Stimulated activated naive CD4-positive, alpha-beta T cell treated with Interleukin-2 at 50 U/mL for 16 hours (primary cell): ENCODE results near the gene CCNF.
"Not testable (repeated sequence)": the region's sequence is repeated elsewhere in the genome, so short reads cannot be mapped to it uniquely, and the experiment has no call there.

Experiments
- DNase-seq: peaks from one replicate; lab custom pipeline; 2025; lab: John Stamatoyannopoulos, UW

The CCNF gene, protein sequence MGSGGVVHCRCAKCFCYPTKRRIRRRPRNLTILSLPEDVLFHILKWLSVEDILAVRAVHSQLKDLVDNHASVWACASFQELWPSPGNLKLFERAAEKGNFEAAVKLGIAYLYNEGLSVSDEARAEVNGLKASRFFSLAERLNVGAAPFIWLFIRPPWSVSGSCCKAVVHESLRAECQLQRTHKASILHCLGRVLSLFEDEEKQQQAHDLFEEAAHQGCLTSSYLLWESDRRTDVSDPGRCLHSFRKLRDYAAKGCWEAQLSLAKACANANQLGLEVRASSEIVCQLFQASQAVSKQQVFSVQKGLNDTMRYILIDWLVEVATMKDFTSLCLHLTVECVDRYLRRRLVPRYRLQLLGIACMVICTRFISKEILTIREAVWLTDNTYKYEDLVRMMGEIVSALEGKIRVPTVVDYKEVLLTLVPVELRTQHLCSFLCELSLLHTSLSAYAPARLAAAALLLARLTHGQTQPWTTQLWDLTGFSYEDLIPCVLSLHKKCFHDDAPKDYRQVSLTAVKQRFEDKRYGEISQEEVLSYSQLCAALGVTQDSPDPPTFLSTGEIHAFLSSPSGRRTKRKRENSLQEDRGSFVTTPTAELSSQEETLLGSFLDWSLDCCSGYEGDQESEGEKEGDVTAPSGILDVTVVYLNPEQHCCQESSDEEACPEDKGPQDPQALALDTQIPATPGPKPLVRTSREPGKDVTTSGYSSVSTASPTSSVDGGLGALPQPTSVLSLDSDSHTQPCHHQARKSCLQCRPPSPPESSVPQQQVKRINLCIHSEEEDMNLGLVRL

DNA sequence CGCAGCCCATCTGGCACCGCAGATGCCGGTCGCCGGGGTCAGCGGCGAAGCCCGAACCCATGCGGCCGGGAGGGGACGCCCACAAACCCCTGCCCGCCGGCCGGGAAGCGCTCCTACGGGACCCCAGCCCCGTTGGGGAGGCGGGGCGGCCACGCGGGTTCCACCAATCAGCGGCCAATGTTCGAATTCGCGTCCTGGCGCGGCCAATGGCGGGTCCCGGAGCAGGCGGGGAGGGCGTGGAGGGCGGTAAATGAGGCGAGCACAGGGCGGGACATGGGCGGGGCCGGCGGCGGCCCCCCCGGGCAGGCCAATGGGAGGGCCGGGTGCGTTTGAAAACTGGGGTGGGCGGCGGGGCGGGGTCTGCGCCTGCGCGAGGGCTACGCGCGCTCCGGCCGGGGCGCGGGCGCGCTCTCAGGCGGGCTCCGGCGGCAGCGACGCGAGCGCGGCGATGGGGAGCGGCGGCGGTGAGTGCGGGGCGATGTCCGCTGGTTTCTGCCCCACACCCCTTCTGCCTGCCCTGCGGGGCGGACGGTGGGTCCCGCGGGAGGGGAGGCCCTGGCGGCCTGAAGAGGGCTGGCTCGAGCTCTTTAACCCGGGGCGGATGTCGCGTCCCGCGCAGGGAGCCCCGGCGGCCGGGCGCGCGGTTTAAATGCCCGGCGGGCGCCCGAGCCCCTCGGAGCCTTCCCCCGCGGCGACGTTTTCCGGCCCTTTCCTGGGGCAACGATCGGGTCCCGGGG lies at the start of gene CCNF:
Gene CCNF (plus strand): TSS at position 414 of the 737 bp plus-strand sequence. CDS start 35 bp downstream, at position 449.
- DNase-seq, result peak; percentile 97

DNA sequence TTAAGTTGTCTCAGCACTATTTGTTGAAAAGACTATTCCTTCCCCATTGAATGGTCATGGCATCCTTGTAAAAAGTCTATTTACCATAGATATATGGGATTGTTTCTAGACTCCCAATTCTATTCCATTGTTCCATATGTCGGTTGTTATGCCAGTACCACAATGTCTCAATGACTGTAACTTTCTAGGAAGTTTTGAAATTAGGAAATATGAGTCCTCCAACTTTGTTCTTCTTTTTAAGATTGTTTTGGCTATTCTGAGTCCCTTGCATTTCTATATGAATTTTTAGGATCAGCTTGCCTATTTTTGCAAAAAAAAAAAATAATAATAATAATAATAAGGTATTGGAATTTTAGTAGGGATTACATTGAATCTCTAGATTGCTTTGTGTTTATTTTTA lies 45.7 kb upstream of the CCNF start:
- no peak for DNase-seq

DNA sequence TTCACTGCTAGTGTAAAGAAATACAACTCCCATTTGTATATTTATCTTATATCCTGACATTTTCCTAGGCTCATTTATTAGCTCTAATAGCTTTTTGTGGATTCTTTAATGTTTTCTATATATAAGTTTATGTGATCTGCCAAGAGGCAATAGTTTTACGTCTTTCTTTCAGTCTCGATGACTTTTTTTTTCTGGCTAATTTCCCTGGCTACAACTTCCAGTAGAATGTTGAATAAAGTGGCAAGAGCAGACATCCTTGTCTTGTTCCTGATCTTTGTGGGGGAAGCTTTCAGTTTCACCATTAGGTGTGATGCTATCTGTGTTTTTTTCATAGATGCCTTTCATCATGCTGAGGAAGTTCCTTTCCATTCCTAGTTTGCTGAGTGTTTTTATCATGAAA lies 44.8 kb upstream of the CCNF start:
- no peak for DNase-seq

DNA sequence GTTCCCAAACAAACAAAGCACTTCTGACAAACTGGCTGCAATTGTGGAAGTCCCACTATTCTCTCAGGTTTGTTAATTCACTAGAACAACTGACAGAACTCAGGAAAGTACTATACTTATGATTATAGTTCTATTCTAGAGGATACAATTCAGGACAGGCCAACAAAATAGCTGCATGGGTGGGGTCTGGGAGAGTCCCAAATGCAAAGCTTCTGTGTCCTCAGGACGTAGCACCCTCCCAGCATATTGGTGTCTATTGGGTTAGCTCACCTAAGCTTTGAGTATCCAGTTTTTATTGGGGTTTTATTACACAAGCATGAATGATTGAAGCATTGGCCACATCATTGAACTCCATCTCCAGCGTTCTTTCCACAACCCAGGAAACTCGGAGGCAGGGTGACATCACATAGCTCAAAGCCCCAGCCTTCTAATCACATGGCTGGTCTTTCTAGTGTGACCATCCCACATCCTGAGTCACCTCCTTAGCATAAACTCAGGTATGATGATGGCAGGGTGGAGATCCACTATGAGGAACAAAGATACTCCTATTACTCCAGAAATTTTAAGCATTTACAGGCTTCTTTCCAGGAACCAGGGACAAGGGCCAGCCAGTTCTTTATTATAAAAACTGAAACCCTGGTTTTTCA lies 43.9 kb upstream of the CCNF start:
- DNase-seq, result no peak

DNA sequence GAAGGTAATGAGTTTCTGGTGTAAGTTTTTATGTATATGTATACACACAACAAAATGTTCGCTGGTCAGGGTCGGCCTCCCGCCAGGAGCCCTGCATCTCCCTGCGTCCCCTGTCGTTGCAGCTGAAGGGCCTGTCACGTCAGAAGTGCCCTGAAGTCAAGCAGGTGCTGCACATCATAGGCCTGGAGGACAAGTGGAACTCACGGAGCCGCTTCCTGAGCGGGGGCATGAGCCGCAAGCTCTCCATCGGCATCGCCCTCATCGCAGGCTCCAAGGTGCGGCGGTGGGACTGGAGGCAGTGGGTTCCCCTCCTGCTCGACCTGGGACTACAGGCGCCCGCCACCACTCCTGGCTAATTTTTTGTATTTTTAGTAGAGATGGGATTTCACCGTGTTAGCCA lies 43.3 kb upstream of the CCNF start:
- not testable (repeated sequence) for DNase-seq

DNA sequence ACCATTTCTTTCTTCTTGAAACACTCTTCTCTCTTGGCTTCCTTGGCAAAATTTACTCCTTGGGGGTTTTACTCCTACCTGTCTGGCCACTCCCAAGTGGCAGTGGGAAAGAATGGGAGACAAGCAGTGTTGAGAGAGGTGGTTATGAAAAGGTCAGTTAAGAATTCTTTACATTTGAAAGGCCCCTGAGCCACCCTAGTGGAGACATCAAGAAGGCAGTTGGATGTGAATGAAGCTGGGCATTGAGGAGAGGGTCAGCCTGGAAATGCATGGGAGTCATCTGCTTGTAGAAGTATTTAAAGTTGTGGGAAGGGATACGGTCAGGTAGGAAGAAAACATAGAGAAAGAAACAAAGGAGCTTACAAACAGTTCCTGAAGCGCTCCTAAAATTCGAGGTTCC lies 42.3 kb upstream of the CCNF start:
- no peak for DNase-seq

DNA sequence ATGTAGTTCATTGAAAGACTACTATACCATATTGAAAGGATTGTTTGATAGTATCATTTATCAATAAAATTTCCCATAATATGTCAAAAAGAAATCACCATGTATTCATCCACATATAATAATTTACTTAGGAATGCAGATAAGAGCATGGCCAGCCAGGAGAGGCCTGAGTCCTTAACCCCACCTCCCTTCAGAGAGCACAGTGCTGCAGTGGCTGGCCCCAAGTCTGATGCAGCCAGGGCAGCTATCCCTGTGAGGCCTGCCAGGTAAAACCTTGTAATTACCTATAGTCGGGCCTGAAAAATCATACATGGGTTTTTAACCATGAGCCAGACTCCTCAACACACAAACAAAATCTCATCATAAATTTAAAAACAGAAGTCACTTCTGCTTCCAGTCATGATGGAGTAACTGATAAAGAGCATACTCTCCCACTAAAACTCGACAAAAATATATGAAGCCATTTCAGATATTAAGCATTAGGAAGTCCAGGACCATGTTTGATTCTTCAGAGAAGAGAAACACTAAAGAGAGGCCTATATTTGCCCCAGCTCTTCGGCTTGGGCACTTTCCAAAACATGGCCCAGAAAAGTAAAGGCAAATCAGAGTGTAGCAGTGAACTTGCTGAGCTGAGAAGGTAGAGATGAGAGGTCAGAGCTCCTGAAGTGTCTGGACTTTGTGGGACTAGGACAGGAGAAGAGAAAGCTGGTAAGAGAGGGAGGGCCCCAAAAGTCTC lies 40.9 kb upstream of the CCNF start:
- no peak for DNase-seq

DNA sequence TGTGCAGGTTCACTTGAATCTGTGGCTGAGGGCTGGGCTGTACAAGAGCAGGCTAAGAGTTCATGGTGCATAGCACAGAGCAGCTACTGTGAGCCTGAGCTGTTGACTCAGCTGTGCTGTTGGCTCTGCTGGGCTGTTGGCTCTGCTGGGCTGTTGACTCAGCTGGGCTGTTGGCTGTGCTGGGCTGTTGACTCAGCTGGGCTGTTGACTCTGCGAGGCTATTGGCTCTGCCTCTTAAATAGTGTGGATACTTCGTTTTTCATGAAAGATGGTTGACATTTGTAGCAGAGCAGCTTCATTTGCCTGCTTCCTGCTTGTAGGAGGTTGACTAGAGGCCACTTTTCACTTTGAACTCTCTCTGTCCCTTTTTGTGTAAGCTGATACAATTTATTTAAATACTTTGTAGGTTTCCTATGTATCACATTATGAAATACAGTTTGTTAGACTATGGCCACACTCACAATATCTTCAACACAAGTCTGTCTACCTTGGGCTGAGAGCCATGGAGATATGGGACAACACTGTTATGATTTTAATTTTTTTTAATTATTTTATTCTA lies 40.3 kb upstream of the CCNF start:
- DNase-seq, result no peak

DNA sequence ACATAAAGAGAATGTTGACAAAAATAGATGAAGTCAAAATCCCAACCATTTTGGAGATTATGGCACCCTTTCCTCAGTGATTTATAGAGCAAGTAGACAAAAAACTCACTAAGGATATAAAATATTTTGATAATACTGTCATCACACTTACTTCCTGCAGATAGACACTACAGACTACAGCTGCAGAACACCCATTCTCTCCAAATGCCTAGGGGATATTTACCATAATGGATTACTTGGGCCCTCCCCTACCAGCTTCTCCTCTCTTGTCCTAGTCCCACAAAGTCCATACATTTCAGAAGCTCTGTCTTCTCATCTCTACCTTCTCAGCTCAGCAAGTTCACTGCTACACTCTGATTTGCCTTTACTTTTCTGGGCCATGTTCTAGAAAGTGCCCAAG lies 37.2 kb upstream of the CCNF start:
- no peak for DNase-seq

DNA sequence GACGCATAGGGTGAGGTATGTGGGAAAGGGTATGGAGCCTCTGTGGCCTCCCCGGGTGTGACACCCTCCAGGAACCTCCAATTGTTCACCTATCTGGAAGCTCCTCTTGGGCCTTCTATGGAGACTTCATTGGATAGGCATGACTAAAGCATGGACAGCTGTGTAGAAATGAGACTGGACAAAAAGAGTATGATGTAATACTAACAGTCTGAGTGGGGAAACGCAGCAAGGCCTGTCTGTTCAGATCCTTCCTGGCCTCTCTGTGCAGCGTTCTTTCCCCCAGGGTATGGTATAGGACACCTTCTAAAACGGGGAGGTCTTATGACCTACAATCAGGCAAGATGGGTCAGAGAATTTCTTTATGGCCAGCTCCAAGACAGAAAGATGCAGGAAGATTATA lies 30.7 kb upstream of the CCNF start:
- no peak for DNase-seq

DNA sequence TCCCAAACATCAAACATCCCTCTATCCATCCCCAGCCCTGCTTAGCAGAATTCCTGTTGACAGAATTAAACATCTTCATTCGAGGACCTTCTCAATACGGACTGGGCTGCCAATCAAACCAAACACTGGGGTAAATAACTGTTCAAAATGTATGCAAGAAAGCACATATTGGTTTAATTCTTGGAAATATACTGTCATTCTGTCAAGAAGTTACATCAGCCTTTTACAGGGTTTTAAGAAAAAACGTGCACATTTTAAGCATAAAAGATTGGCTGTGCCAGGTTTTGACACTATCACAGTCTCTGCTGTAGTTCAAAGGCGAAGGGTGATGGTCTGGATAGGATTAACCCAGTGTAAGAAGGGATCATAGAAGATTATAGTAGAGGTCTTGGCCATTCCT lies 25.1 kb upstream of the CCNF start:
- no peak for DNase-seq

DNA sequence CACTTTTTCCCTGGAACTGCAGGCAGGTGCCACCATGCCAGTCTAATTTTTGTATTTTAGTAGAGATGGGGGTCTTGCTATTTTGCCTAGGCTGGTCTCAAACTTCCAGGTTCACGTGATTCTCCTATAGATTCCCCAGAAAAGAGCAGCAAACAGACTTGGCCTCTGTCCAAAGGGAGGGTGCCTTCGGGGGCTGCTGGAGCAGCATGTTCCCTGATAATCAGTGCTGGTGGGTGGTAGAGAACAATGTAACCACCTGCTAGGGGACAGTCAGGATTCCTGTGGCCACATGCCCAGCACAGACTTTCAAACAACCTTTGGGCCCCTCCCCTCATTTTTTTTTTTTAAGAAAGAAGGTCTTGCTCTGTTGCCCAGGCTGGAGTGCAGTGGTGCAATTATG lies 14.2 kb upstream of the CCNF start:
- no peak for DNase-seq

DNA sequence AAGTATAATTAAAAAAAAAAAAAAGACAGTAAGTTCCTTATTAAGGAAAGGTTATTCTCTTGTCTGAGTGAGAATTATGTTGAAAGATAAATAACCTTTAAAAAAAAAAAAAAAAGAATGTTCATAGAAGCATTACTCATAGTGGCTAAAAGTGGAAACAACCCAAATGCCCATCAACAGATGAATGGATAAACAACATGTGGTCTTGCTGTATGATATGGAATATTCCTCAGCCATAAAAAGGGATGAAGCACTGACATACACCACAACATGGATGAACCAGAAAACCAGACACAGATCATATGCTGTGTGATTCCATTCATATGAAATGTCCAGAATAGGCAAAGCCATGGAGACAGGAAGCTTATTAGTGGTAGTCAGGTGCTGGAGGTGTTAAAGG lies 9.2 kb upstream of the CCNF start:
- DNase-seq, result no peak

DNA sequence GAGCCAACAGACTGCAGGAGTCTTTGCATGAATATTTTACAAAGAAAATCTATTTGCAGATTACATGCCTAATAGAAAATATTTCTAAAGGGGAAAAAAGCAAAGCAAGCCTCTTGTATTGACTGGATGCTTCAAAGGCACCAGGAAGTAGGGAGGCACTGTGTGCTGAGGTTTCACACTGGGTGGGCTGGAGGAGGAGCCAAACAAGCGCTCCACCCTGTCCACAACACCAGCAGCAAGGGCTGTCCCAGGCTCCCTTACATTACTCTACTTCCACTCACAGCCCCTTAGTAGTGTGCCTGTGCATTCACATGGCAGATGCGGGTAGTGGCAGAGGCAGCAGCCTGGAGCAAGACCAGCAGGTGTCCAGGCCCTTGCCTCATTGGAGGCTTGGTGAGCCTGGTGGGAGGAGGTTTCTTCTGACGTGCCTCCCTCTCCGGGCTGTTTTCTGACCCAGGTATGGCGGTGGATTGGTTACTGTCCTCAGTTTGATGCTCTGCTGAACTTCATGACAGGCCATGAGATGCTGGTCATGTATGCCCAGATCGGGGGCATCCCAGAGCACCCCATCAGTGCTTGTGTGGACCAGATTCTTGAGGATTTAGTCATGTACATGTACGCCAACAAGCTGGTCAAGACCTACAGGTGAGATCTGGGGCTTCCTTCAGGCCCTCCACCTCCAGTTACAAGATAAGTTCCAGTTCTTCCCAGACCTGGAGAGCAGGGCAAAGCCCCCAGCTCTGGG lies 7.0 kb upstream of the CCNF start:
- no peak for DNase-seq

DNA sequence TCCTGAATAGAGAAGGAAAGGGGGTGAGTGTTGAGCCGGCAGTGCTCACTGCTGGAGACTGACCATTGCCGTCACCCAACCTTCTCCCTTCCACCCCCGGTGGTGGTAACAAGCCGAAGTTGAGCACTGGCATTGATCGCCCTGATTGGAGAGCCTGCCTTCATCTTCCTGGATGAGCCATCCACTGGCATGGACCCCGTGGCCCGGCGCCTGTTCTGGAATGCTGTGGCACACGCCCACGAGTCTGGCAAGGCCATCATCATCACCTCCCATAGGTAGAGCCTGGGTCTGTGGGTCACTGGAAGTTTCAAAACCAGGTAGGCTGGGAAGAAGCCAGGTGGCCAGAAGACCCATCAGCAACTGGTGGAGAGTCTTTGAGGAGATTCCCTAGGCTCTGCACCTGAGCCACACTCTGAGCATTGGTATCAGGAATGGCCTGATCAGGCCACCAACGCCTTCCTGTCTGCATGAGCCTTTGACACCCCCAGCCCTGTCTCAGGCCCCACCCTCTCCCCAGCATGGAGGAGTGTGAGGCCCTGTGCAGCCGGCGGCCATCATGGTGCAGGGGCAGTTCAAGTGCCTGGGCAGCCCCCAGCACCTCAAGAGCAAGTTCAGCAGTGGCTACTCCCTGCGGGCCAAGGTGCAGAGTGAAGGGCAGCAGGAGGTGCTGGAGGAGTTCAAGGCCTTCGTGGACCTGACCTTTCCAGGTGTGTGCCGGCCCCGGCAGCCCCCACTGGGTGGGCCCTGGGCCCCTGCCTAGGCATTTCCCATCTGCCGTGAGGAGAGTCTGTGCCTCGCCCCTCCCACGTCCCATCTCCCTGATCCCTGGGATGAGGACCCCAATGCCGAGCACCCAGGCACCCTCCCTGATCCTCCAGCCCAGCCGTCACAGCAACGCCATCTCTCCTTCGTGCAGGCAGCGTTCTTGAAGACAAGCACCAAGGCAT lies 4.9 kb upstream of the CCNF start:
- no peak for DNase-seq

DNA sequence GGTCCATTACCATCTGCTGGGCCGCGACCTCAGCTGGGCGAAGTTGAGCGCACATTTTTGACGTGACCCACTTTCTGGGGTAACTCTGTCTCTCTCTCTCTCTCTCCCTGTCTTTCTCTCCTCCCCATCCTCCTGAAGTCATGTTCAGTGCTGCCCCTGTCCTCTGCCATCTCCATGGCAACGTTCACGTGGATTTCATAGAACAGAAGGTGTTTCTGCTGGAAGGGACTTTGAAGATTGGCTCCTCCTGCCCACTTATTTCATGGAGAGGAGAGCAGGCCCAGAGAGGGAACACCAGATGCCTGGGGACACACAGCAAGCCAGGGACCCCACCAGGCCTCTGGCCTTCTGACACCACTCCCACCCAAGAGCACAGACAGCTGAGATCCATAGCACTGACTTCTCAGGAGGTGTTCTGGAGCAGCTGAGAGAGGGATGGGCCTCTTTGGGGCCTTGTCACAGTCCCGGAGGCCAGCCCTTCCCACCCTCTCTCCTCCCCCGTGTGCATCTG lies 4.2 kb upstream of the CCNF start:
- no peak for DNase-seq

DNA sequence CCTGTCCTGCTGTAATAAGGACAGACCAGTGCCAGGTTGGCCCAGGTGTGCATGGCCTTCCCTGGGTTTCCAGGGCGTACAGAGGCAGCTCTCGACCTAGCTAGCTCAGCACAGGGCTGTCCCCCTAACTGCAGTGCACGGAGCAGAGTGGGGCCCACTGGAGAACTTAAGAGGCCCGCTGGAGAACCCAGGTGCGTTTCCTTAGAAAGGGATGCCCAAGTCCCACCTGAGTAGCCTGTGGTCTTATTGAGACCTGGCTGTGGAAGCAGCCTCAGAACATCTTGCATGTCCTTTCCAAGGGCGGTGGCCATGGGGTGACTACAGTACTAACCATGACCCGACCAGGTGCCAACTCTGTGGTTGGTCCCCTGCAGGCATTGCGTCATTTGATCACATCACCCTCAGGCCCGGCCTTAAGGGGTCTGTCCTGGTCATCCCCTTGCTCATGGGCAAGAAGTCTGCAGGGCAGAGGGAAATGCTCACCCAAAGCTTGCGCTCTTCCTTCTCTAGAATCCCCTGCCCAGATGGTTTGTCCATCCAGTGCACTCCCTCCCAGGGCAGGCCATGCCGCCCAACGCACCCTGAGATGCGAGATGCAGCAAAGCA lies 3.3 kb upstream of the CCNF start:
- no peak for DNase-seq

DNA sequence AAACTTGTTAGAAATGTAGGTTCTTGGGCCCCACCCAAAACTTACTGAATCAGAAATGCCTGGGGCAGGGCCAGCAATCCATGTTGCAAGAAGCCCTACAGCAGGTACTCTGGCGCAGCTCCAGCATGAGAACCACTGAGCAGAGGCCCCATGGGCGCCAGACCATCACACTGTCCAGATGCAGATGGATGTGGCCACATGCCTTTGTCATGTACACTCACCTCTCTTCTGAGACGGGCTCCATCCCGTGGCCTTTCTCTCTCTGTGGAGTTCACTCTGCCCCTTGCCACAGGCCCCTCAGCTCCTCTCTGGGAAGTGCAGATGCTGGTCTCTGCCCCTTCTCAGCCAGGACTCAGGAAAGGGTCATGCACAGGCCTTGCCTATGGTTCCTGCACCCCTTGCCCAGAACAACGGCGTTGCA lies 2.3 kb upstream of the CCNF start:
- DNase-seq, result no peak

DNA sequence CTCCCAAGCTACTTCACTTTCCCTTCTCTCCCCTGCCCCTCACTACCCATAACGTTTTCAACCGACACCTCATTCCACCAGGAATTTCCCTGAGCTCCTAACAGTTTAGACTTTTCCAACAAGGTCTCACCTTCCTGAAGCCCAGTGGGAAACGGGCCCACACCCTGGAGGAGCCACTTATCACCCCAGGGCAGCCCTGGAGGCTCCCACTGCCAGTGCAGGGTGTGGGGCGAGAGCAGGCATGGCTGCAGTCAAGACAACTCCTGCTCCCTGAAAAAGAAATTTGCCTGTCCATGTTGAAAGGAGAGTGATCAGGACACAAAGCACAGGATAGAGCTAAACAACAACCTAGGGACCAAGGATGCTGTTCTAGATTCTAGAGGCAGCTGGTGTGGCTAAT lies 1.7 kb upstream of the CCNF start:
- DNase-seq, result no peak
